HEK293 (cell line): ENCODE data around the gene PHGDH.

Source experiments
- FEZF1 ChIP-seq: fragments of 450-650 bp; formaldehyde crosslinking; IDR thresholded peaks from 2 replicates; pipeline ENCODE4 v1.5.1; 2016; ENCODE audit warnings: missing biosample characterization, missing genetic modification characterization
- HOXD13 ChIP-seq: sonication (generic); formaldehyde crosslinking; IDR thresholded peaks from 2 replicates; pipeline ENCODE4 v1.8.0; 2022; ENCODE audit warnings: missing genetic modification reagents, borderline replicate concordance
- KLF1 ChIP-seq: fragments of 450-650 bp; formaldehyde crosslinking; IDR thresholded peaks from 2 replicates; pipeline ENCODE4 v1.5.1; 2016; ENCODE audit warnings: missing biosample characterization, missing genetic modification characterization
- PRDM2 ChIP-seq: fragments of 450-650 bp; formaldehyde crosslinking; IDR thresholded peaks from 2 replicates; pipeline ENCODE4 v1.5.1; 2016; ENCODE audit warnings: missing biosample characterization, missing genetic modification characterization, borderline replicate concordance
- PRDM4 ChIP-seq: fragments of 450-650 bp; formaldehyde crosslinking; IDR thresholded peaks from 2 replicates; pipeline ENCODE4 v1.5.1; 2017; ENCODE audit warnings: missing biosample characterization, missing genetic modification characterization
- ZBTB11 ChIP-seq: fragments of 450-650 bp; formaldehyde crosslinking; conservative IDR thresholded peaks from 2 replicates; pipeline ENCODE4 v1.5.1; 2016; ENCODE audit warnings: low read depth, missing biosample characterization, missing genetic modification characterization
- ZBTB44 ChIP-seq: fragments of 450-650 bp; IDR thresholded peaks from 2 replicates; pipeline ENCODE4 v1.5.1; 2018; ENCODE audit warnings: missing biosample characterization, mild to moderate bottlenecking, missing genetic modification characterization
- ZNF19 ChIP-seq: fragments of 450-650 bp; formaldehyde crosslinking; IDR thresholded peaks from 2 replicates; pipeline ENCODE4; 2016; ENCODE audit warnings: missing biosample characterization, missing genetic modification characterization, low read depth
- ZNF202 ChIP-seq: fragments of 450-650 bp; formaldehyde crosslinking; IDR thresholded peaks from 2 replicates; pipeline ENCODE4 v1.5.1; 2016; ENCODE audit warnings: missing biosample characterization, missing genetic modification characterization, borderline replicate concordance
- ZNF214 ChIP-seq: fragments of 450-650 bp; formaldehyde crosslinking; IDR thresholded peaks from 2 replicates; pipeline ENCODE4 v1.5.1; 2017; ENCODE audit warnings: missing biosample characterization, mild to moderate bottlenecking, missing genetic modification characterization, borderline replicate concordance
- ZNF362 ChIP-seq: fragments of 450-650 bp; formaldehyde crosslinking; IDR thresholded peaks from 2 replicates; pipeline ENCODE4 v1.5.1; 2016; ENCODE audit warnings: missing biosample characterization, missing genetic modification characterization
- ZNF404 ChIP-seq: fragments of 450-650 bp; formaldehyde crosslinking; IDR thresholded peaks from 2 replicates; pipeline ENCODE4 v1.5.1; 2017; ENCODE audit warnings: missing biosample characterization, missing genetic modification characterization
- ZNF544 ChIP-seq: fragments of 450-650 bp; formaldehyde crosslinking; IDR thresholded peaks from 2 replicates; pipeline ENCODE4 v1.5.0; 2017; ENCODE audit warnings: missing biosample characterization, missing genetic modification characterization
- ZNF549 ChIP-seq: fragments of 450-650 bp; IDR thresholded peaks from 2 replicates; pipeline ENCODE4 v1.5.1; 2018; ENCODE audit warnings: missing biosample characterization, missing genetic modification characterization, mild to moderate bottlenecking, inconsistent platforms, moderate library complexity
- ZNF555 ChIP-seq: fragments of 450-650 bp; formaldehyde crosslinking; conservative IDR thresholded peaks from 2 replicates; pipeline ENCODE4 v1.5.1; 2017; ENCODE audit warnings: missing biosample characterization, mild to moderate bottlenecking, missing genetic modification characterization, inconsistent platforms
- ZNF623 ChIP-seq: fragments of 450-650 bp; formaldehyde crosslinking; IDR thresholded peaks from 2 replicates; pipeline ENCODE4 v1.5.1; 2016; ENCODE audit warnings: missing biosample characterization, missing genetic modification characterization
- ZNF645 ChIP-seq: fragments of 450-650 bp; formaldehyde crosslinking; IDR thresholded peaks from 2 replicates; pipeline ENCODE4; 2016; ENCODE audit warnings: missing biosample characterization, missing genetic modification characterization
- ZNF701 ChIP-seq: fragments of 450-650 bp; formaldehyde crosslinking; IDR thresholded peaks from 2 replicates; pipeline ENCODE4 v1.5.1; 2016; ENCODE audit warnings: missing biosample characterization, missing genetic modification characterization
- ZNF704 ChIP-seq: fragments of 450-650 bp; formaldehyde crosslinking; IDR thresholded peaks from 2 replicates; pipeline ENCODE4 v1.5.1; 2016; ENCODE audit warnings: missing biosample characterization, missing genetic modification characterization
- ZNF785 ChIP-seq: fragments of 450-650 bp; formaldehyde crosslinking; IDR thresholded peaks from 2 replicates; pipeline ENCODE4 v1.5.1; 2016; ENCODE audit warnings: missing biosample characterization, missing genetic modification characterization
- ZNF791 ChIP-seq: fragments of 450-650 bp; formaldehyde crosslinking; IDR thresholded peaks from 2 replicates; pipeline ENCODE4 v1.5.1; 2016; ENCODE audit warnings: missing biosample characterization, missing genetic modification characterization
- ZNF792 ChIP-seq: fragments of 450-650 bp; formaldehyde crosslinking; IDR thresholded peaks from 2 replicates; pipeline ENCODE4 v1.5.1; 2016; ENCODE audit warnings: missing biosample characterization, missing genetic modification characterization

PHGDH gene

GRCh38 chr1:119712342-119713038 lies 756 bp downstream of the PHGDH start (continued):
- no peak for TF ChIP-seq ZNF704 (tag by site-specific recombination)
- TF ChIP-seq ZNF791 = no peak
- no peak for TF ChIP-seq ZNF544 (tag by site-specific recombination)
- TF ChIP-seq PRDM2 (tag by site-specific recombination) = no peak
- TF ChIP-seq ZNF792 (tag by site-specific recombination) = no peak
- no peak for TF ChIP-seq ZNF555 (tag by site-specific recombination)
- no peak for TF ChIP-seq ZBTB44
- TF ChIP-seq PRDM4 (tag by site-specific recombination) = no peak
- TF ChIP-seq ZNF214 (tag by site-specific recombination) = no peak
- TF ChIP-seq ZNF623 (tag by site-specific recombination) = no peak
- no peak for TF ChIP-seq ZNF19 (tag by site-specific recombination)
- TF ChIP-seq ZBTB11 (tag by site-specific recombination) = no peak
- no peak for TF ChIP-seq ZNF645 (tag by site-specific recombination)
- peak; percentile 75; the same call in 1 of the 2 replicates for TF ChIP-seq KLF1 (tag by site-specific recombination)
- no peak for TF ChIP-seq ZNF404 (tag by site-specific recombination)
- TF ChIP-seq FEZF1 (tag by site-specific recombination) = no peak
- TF ChIP-seq ZNF549 (tag by site-specific recombination) = no peak
- no peak for TF ChIP-seq ZNF701
- TF ChIP-seq ZNF785 = no peak
- no peak for TF ChIP-seq ZNF362
- TF ChIP-seq HOXD13 (CRISPR knock-in tag) = peak; percentile 82; the same call in 1 of the 2 replicates
- no peak for TF ChIP-seq ZNF202 (tag by site-specific recombination)
